Gastrocnemius medialis (tissue), 4 donors: ENCODE results near the gene RNF123.

Experiments
- CTCF ChIP-seq, 5 experiments: fragments of 450-650 bp in 3 of 5; fragments of 200-600 bp in 2 of 5; sonication (generic) in 2 of 5; IDR thresholded peaks in 4 of 5; conservative IDR thresholded peaks in 1 of 5; 1 replicate in 4 of 5; 2 replicates in 1 of 5; pipeline ENCODE4 v1.5.1; 2016 to 2019; ENCODE audit warnings: antibody characterized with exemption in 5 of 5, mild to moderate bottlenecking in 3 of 5, moderate library complexity in 3 of 5
- POLR2A ChIP-seq, 2 donors: fragments of 450-650 bp; IDR thresholded peaks; one replicate each; pipeline ENCODE4 v1.6.1; 2017; ENCODE audit warnings: antibody characterized with exemption in 2 of 2, mild to moderate bottlenecking in 2 of 2, moderate library complexity in 2 of 2

GRCh38 chr3:49683162-49683561, 6.2 kb upstream of the RNF123 start:
- TF ChIP-seq CTCF (IDR thresholded peaks at IDR 0.05 in 4 of 5, conservative IDR thresholded peaks at IDR 0.05 in 1 of 5) = no peak
- no peak for TF ChIP-seq POLR2A (IDR thresholded peaks at IDR 0.05)
